ENCODE measurements around the gene EIF5AL1. TPM values are rescaled to one million over a fixed set of nuclear protein-coding genes. Genes with fewer than 3 reads are reported as not detected.
"Not testable (repeated sequence)": the region's sequence is repeated elsewhere in the genome, so short reads cannot be mapped to it uniquely, and the experiment has no call there.

EIF5AL1 gene
- polyA plus RNA-seq, 1 donor = 1.4 TPM

- DNase-seq = no peak
Measured at GRCh38 chr10:79484476-79484875, 27.9 kb upstream of the EIF5AL1 start.

GRCh38 chr10:79487296-79488194 lies 24.8 kb upstream of the EIF5AL1 start:
- no peak for DNase-seq

GRCh38 chr10:79488336-79488735 lies 24.0 kb upstream of the EIF5AL1 start:
- no peak for DNase-seq

- no peak for DNase-seq
Measured at GRCh38 chr10:79488870-79489269, 23.5 kb upstream of the EIF5AL1 start.

- DNase-seq = peak; percentile 66
Measured at GRCh38 chr10:79490400-79491142, 21.8 kb upstream of the EIF5AL1 start.

GRCh38 chr10:79491143-79491835 lies 21.0 kb upstream of the EIF5AL1 start:
- no peak for DNase-seq

- no peak for DNase-seq
Measured at GRCh38 chr10:79492256-79492655, 20.1 kb upstream of the EIF5AL1 start.

GRCh38 chr10:79492839-79493238 lies 19.5 kb upstream of the EIF5AL1 start:
- no peak for DNase-seq

GRCh38 chr10:79493806-79494205 lies 18.5 kb upstream of the EIF5AL1 start:
- DNase-seq = no peak

- DNase-seq = no peak
Measured at GRCh38 chr10:79494871-79495705, 17.2 kb upstream of the EIF5AL1 start.

GRCh38 chr10:79495791-79496190 lies 16.5 kb upstream of the EIF5AL1 start:
- DNase-seq = no peak

- no peak for DNase-seq
Measured at GRCh38 chr10:79496896-79497295, 15.4 kb upstream of the EIF5AL1 start.

GRCh38 chr10:79498291-79498829 lies 14.0 kb upstream of the EIF5AL1 start:
- DNase-seq = no peak

- DNase-seq = no peak
Measured at GRCh38 chr10:79502561-79503309, 9.6 kb upstream of the EIF5AL1 start.

- not testable (repeated sequence) for DNase-seq
Measured at GRCh38 chr10:79503787-79504186, 8.5 kb upstream of the EIF5AL1 start.

GRCh38 chr10:79504483-79504882 lies 7.8 kb upstream of the EIF5AL1 start:
- not testable (repeated sequence) for DNase-seq

- not testable (repeated sequence) for DNase-seq
Measured at GRCh38 chr10:79505328-79505727, 7.0 kb upstream of the EIF5AL1 start.

GRCh38 chr10:79505829-79506228 lies 6.5 kb upstream of the EIF5AL1 start:
- DNase-seq = no peak

- DNase-seq = no peak
Measured at GRCh38 chr10:79507440-79508167, 4.7 kb upstream of the EIF5AL1 start.

- DNase-seq = not testable (repeated sequence)
Measured at GRCh38 chr10:79508245-79508644, 4.1 kb upstream of the EIF5AL1 start.

Data from left kidney (tissue), 2 donors.